GM10847 (cell line): ENCODE results near the gene RELCH.

Source experiments
- POLR2A ChIP-seq: IDR thresholded peaks from 2 replicates; pipeline ENCODE4 v1.6.1; 2011; ENCODE audit not compliant: insufficient read length; ENCODE audit errors: extremely low read depth

RELCH gene

GRCh38 chr18:62182220-62182619, 4.8 kb upstream of the RELCH start:
- TF ChIP-seq POLR2A = no peak

- TF ChIP-seq POLR2A = no peak
Measured at GRCh38 chr18:62183578-62184195, 3.4 kb upstream of the RELCH start.

- no peak for TF ChIP-seq POLR2A
Measured at GRCh38 chr18:62186499-62186773, 619 bp upstream of the RELCH start.

- TF ChIP-seq POLR2A = no peak
Measured at GRCh38 chr18:62187543-62188510, 772 bp downstream of the RELCH start.

GRCh38 chr18:62189208-62189607, 2.2 kb downstream of the RELCH start:
- no peak for TF ChIP-seq POLR2A

GRCh38 chr18:62196079-62196478, 9.0 kb downstream of the RELCH start:
- no peak for TF ChIP-seq POLR2A

- TF ChIP-seq POLR2A = no peak
Measured at GRCh38 chr18:62196980-62197379, 9.9 kb downstream of the RELCH start.

- no peak for TF ChIP-seq POLR2A
Measured at GRCh38 chr18:62198259-62198658, 11.2 kb downstream of the RELCH start.

GRCh38 chr18:62199629-62200028, 12.6 kb downstream of the RELCH start:
- TF ChIP-seq POLR2A = no peak

GRCh38 chr18:62200121-62200914, 13.3 kb downstream of the RELCH start:
- no peak for TF ChIP-seq POLR2A

GRCh38 chr18:62201870-62202269, 14.8 kb downstream of the RELCH start:
- TF ChIP-seq POLR2A = no peak

GRCh38 chr18:62205824-62206223, 18.8 kb downstream of the RELCH start:
- no peak for TF ChIP-seq POLR2A

- TF ChIP-seq POLR2A = no peak
Measured at GRCh38 chr18:62206593-62206992, 19.5 kb downstream of the RELCH start.

- no peak for TF ChIP-seq POLR2A
Measured at GRCh38 chr18:62209046-62209445, 22.0 kb downstream of the RELCH start.

- no peak for TF ChIP-seq POLR2A
Measured at GRCh38 chr18:62210138-62210537, 23.1 kb downstream of the RELCH start.

GRCh38 chr18:62211325-62211828, 24.3 kb downstream of the RELCH start:
- TF ChIP-seq POLR2A = no peak
